Keratinocyte (primary cell): ENCODE data around the gene ARHGAP22. TPM values are rescaled to one million over a fixed set of nuclear protein-coding genes. Genes with fewer than 3 reads are reported as not detected.

ENCODE experiments used
- DNase-seq: peaks from one replicate; pipeline ENCODE4 v3.0.0-alpha.2; 2011; ENCODE audit warnings: low read depth, missing footprints, low spot score
- FAIRE-seq: peaks from 2 replicates; lab custom pipeline; 2011; peaks lifted over from hg19 to GRCh38; lab: Jason Lieb, UNC
- H2AFZ ChIP-seq: 2 replicates; pipeline ENCODE4 v1.6.0; 2012; ENCODE audit warnings: low read length, control low read depth, inconsistent platforms; ENCODE audit not compliant: control insufficient read depth
- H3K27ac ChIP-seq: 2 replicates; pipeline ENCODE4 v1.5.1; 2011; ENCODE audit warnings: low read length; ENCODE audit not compliant: control insufficient read depth, insufficient read depth
- H3K27me3 ChIP-seq: 3 replicates; pipeline ENCODE4 v1.6.0; 2011; ENCODE audit warnings: low read length; ENCODE audit not compliant: control insufficient read depth, insufficient read depth; ENCODE audit errors: extremely low read depth
- H3K36me3 ChIP-seq, 2 experiments: 2 replicates in 1 of 2; 3 replicates in 1 of 2; pipeline ENCODE4 v1.5.1; 2011; ENCODE audit warnings: low read length in 2 of 2, mild to moderate bottlenecking in 1 of 2; ENCODE audit not compliant: control insufficient read depth in 2 of 2, insufficient read depth in 2 of 2; ENCODE audit errors: extremely low read depth in 1 of 2
- H3K4me1 ChIP-seq: 3 replicates; pipeline ENCODE4 v1.5.1; 2011; ENCODE audit warnings: low read length; ENCODE audit not compliant: control insufficient read depth, insufficient read depth; ENCODE audit errors: extremely low read depth
- H3K4me2 ChIP-seq: 3 replicates; pipeline ENCODE4 v1.6.0; 2011; ENCODE audit warnings: low read depth, low read length; ENCODE audit not compliant: control insufficient read depth, insufficient read depth; ENCODE audit errors: extremely low read depth
- H3K4me3 ChIP-seq, 3 experiments: fragments of 200-600 bp in 1 of 3; sonication (generic) in 1 of 3; 2 replicates in 2 of 3; 3 replicates in 1 of 3; pipeline ENCODE4 v1.5.1; 2011 to 2016; ENCODE audit warnings: low read length in 3 of 3, mild to moderate bottlenecking in 3 of 3, control low read depth in 2 of 3, inconsistent platforms in 1 of 3, low read depth in 1 of 3, mixed read lengths in 1 of 3, mixed run types in 1 of 3, moderate library complexity in 1 of 3; ENCODE audit not compliant: control insufficient read depth in 2 of 3, insufficient read depth in 2 of 3; ENCODE audit errors: extremely low read depth in 1 of 3
- H3K79me2 ChIP-seq: 2 replicates; pipeline ENCODE4 v1.6.0; 2012; ENCODE audit warnings: low read length; ENCODE audit not compliant: control insufficient read depth, insufficient read depth
- H3K9ac ChIP-seq: 3 replicates; pipeline ENCODE4 v1.6.0; 2011; ENCODE audit warnings: low read length; ENCODE audit not compliant: control insufficient read depth, insufficient read depth; ENCODE audit errors: extremely low read depth
- H3K9me1 ChIP-seq: 3 replicates; pipeline ENCODE4 v1.6.0; 2011; ENCODE audit warnings: low read length; ENCODE audit not compliant: control insufficient read depth, insufficient read depth; ENCODE audit errors: extremely low read depth
- H3K9me3 ChIP-seq: 2 replicates; pipeline ENCODE4 v1.5.1; 2012; ENCODE audit warnings: low read depth, low read length; ENCODE audit not compliant: control insufficient read depth
- H4K20me1 ChIP-seq: 3 replicates; pipeline ENCODE4 v1.6.0; 2011; ENCODE audit warnings: low read length; ENCODE audit not compliant: control insufficient read depth, insufficient read depth; ENCODE audit errors: extremely low read depth
- EZH2 ChIP-seq: IDR thresholded peaks from one replicate; pipeline ENCODE4 v1.6.1; 2012; ENCODE audit warnings: inconsistent platforms, mild to moderate bottlenecking, low read length, moderate library complexity
- dilution Hi-C: fragments of 300-500 bp; cut with MboI; formaldehyde crosslinking; loops from one replicate; pipeline ENCODE4 v1.7.0; 2020; ENCODE audit warnings: low sequenced_read_pairs; ENCODE audit not compliant: extremely low pct_ligation_motif_present
- polyA plus RNA-seq, 5 experiments: library from polyadenylated mRNA; depleted of rRNA in 3 of 5; stranded (reverse) in 3 of 5; stranded (forward) in 1 of 5; unstranded in 1 of 5; fragments of >200 nt; gene quantifications; 1 replicate in 1 of 5; 2 replicates in 3 of 5; 3 replicates in 1 of 5; pipeline versions ENCODE4 v1.2.1 to v1.2.3, GENCODE V29; 2011 to 2012; ENCODE audit warnings: missing spikeins in 2 of 5, low read depth in 1 of 5, low replicate concordance in 1 of 5
- TF ChIP-seq, protein P1 (sequence below), 3 experiments: IDR thresholded peaks in 1 of 3; conservative IDR thresholded peaks in 1 of 3; optimal IDR thresholded peaks in 1 of 3; 2 replicates in 2 of 3; 3 replicates in 1 of 3; pipeline versions ENCODE3 to v1.5.1; 2011; ENCODE audit warnings: low read length in 3 of 3, mild to moderate bottlenecking in 3 of 3, moderate library complexity in 2 of 3, control low read depth in 1 of 3, inconsistent platforms in 1 of 3; ENCODE audit not compliant: insufficient read depth in 2 of 3; ENCODE audit errors: extremely low read depth in 1 of 3

Gene ARHGAP22
- polyA plus RNA-seq, 1 donor (not counting 4 experiments of a cell fraction or from before 2014, with no cell fraction given), result 4.9 TPM

GRCh38 chr10:48634198-48634983 is 29.5 kb upstream of the ARHGAP22 start:
- Histone ChIP-seq H3K27me3 (peaks cover 10% of the 10 kb centered on the region), H3K9me1 (no peaks in the 10 kb centered on the region), H3K79me2 (no peaks in the 10 kb centered on the region), H3K4me1 (no peaks in the 10 kb centered on the region), H3K4me2 (no peak overlapping the region), H2AFZ (no peak overlapping the region), H4K20me1 (no peaks in the 10 kb centered on the region), H3K36me3 (no peaks in the 10 kb centered on the region), H3K9me3 (no peaks in the 10 kb centered on the region), H3K27ac (no peak overlapping the region), H3K4me3 (no peak overlapping the region), H3K9ac (no peak overlapping the region)
- dilution Hi-C loops, result no loop called here
- DNase-seq (no peak), FAIRE-seq (no peak)
- TF ChIP-seq EZH2, result no peak
- TF ChIP-seq, protein P1, sequence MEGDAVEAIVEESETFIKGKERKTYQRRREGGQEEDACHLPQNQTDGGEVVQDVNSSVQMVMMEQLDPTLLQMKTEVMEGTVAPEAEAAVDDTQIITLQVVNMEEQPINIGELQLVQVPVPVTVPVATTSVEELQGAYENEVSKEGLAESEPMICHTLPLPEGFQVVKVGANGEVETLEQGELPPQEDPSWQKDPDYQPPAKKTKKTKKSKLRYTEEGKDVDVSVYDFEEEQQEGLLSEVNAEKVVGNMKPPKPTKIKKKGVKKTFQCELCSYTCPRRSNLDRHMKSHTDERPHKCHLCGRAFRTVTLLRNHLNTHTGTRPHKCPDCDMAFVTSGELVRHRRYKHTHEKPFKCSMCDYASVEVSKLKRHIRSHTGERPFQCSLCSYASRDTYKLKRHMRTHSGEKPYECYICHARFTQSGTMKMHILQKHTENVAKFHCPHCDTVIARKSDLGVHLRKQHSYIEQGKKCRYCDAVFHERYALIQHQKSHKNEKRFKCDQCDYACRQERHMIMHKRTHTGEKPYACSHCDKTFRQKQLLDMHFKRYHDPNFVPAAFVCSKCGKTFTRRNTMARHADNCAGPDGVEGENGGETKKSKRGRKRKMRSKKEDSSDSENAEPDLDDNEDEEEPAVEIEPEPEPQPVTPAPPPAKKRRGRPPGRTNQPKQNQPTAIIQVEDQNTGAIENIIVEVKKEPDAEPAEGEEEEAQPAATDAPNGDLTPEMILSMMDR (optimal IDR thresholded peaks at IDR 0.05 in 1 of 3, IDR thresholded peaks at IDR 0.05 in 1 of 3, conservative IDR thresholded peaks at IDR 0.05 in 1 of 3; ENCODE audit: extremely low read depth in 1 of 3, insufficient read depth in 2 of 3, low read length in 3 of 3), result no peak

DNA sequence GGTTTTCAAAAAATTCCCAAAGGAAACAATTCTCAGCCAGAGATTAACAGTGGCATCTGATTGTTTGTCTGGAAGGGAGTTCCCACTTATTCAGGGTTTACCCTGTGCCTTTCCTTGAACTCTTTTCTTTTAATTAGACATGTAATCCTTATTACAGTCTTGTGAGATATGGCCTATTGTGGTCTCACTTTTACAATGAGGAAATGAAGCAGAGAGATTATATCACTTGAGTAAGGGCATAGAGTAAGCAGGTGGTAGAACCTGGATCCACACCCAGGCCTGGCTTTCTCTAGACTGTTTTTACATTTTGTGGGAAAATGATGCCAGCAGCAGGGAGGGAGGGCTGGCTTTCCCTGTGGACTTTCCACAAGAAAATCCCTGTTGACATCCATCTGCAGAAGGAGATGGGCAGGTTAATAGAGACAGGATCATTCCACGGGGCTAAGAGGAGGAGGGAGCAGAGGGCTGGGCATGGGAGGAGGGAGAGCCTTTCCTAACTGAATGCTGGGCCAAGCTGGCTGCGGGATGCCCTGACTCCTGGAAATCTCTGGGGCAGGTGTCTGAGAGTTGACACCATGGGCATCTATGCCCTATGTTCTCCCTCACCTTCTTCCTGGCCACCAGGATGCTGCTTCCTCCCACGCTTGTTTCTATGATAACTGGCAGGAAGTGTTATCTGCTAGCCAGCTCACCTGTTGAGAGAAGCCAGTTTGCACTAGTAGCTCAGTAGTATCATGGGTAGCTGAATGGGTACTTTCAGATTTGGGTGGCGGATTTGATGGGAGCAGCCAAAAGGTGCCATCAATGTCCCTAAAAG is 28.7 kb upstream of the ARHGAP22 start:
- no peak overlapping the region for H3K9ac ChIP-seq
- no peaks in the 10 kb centered on the region for H3K79me2 ChIP-seq
- no peak for FAIRE-seq
- DNase-seq, result no peak
- dilution Hi-C loops, result no loop called here
- no peak overlapping the region for H2AFZ ChIP-seq
- H3K9me1 ChIP-seq, result no peaks in the 10 kb centered on the region
- H3K27me3 ChIP-seq, result peaks cover 10% of the 10 kb centered on the region
- H3K4me3 ChIP-seq, result no peak overlapping the region
- H3K27ac ChIP-seq, result no peak overlapping the region
- no peaks in the 10 kb centered on the region for H3K9me3 ChIP-seq
- H3K36me3 ChIP-seq, result no peaks in the 10 kb centered on the region
- no peaks in the 10 kb centered on the region for H4K20me1 ChIP-seq
- peak; percentile 35 for TF ChIP-seq EZH2
- TF ChIP-seq, protein P1 (optimal IDR thresholded peaks at IDR 0.05 in 1 of 3, IDR thresholded peaks at IDR 0.05 in 1 of 3, conservative IDR thresholded peaks at IDR 0.05 in 1 of 3; ENCODE audit: extremely low read depth in 1 of 3, insufficient read depth in 2 of 3, low read length in 3 of 3), result no peak
- no peak overlapping the region for H3K4me2 ChIP-seq
- H3K4me1 ChIP-seq, result no peaks in the 10 kb centered on the region
